NCI-H2107 treated with DMSO at 0.1 percent for 48 hours (cell line): ENCODE measurements around the gene SH2D3A.
"Not testable (repeated sequence)": the region's sequence is repeated elsewhere in the genome, so short reads cannot be mapped to it uniquely, and the experiment has no call there.

Experiments
- DNase-seq: peaks from one replicate; lab custom pipeline; 2025; ENCODE audit not compliant: unreplicated experiment; lab: John Stamatoyannopoulos, UW

The SH2D3A gene

DNA sequence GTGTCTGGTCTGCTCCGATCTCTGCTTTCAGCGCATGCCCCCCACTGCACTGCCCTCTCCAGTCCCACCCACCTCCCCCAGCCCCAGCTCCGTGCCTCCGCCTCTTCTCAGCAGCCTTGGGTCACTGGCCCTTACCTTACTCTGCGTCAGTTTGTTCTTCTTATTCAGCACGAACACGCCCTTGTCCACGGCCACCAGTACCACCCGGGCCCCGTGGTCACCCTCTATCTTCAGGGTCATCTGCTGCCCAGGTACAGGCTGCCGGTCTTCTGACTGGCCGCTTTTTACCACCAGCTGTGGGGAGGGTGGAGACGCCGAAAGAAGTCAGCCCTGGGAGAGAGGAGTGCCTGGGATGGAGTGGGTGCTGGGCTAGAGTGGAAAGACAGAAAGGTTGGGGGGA lies 57.7 kb downstream of the SH2D3A start:
- DNase-seq, result no peak

GRCh38 chr19:6708913-6709312 lies 58.3 kb downstream of the SH2D3A start:
- DNase-seq, result not testable (repeated sequence)

GRCh38 chr19:6708346-6708745 lies 58.9 kb downstream of the SH2D3A start:
- DNase-seq, result no peak

- DNase-seq, result no peak
Measured at GRCh38 chr19:6707658-6708018, 59.6 kb downstream of the SH2D3A start.

DNA sequence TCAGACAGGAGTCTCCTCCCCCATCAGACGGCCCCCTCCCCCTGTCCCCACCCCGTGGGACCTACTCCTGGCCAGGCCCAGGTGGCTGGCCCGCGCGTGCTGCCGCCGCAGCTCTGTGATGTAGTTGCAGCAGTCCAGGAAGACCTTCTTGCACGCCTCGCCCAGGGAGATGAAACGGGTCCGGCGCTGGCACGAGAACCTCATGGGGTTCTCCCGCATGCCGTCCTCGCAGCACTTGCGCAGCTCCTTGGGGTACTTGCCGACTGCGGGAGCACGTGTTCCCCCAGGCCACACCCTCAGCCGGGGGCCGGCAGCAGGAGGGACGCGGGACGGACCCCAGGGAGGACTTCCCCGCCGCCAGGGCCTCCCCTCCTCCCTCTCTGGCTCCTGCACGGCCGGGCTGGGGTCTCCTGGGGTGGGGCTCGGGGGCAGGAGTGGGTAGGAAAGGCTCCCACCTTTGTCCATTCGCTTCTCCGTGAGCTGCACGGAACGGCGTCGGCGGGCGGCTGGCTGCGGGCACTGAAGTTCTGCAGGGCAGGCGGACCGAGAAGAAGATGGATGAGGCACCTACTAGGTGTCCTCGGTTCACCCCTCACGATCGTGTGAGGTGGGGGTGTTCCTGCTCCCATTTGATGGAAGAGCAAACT lies 60.1 kb downstream of the SH2D3A start:
- DNase-seq, result no peak

- no peak for DNase-seq
Measured at GRCh38 chr19:6706633-6706958, 60.6 kb downstream of the SH2D3A start.

GRCh38 chr19:6705931-6706632 lies 61.2 kb downstream of the SH2D3A start:
- DNase-seq, result no peak
